Smooth muscle cell (in vitro differentiated cells): ENCODE data around the gene FBXO42. TPM values are rescaled to one million over a fixed set of nuclear protein-coding genes. Genes with fewer than 3 reads are reported as not detected.

Experiments used
- DNase-seq: peaks from one replicate; lab custom pipeline; 2025; ENCODE audit not compliant: unreplicated experiment; lab: John Stamatoyannopoulos, UW
- H2AFZ ChIP-seq: fragments of 200-600 bp; sonication (generic); 2 replicates; pipeline ENCODE4 v1.6.0; 2016; ENCODE audit warnings: antibody characterized with exemption, low read depth, mild to moderate bottlenecking
- H3F3A ChIP-seq: fragments of 200-600 bp; sonication (generic); 2 replicates; pipeline ENCODE4 v1.6.0; 2017; ENCODE audit warnings: antibody characterized with exemption, low read depth
- H3K27ac ChIP-seq: fragments of 200-600 bp; sonication (generic); 2 replicates; pipeline ENCODE4 v1.5.1; 2016; ENCODE audit warnings: low read depth, mild to moderate bottlenecking
- H3K27me3 ChIP-seq: fragments of 200-600 bp; sonication (generic); 2 replicates; pipeline ENCODE4 v1.6.1; 2016; ENCODE audit warnings: low read depth, mild to moderate bottlenecking
- H3K36me3 ChIP-seq: fragments of 200-600 bp; sonication (generic); 2 replicates; pipeline ENCODE4 v1.5.1; 2016; ENCODE audit warnings: low read depth
- H3K4me1 ChIP-seq: fragments of 200-600 bp; sonication (generic); 2 replicates; pipeline ENCODE4 v1.5.1; 2016; ENCODE audit warnings: low read depth
- H3K4me2 ChIP-seq: fragments of 200-600 bp; sonication (generic); 2 replicates; pipeline ENCODE4 v1.6.0; 2016; ENCODE audit warnings: mild to moderate bottlenecking
- H3K4me3 ChIP-seq: fragments of 200-600 bp; sonication (generic); 2 replicates; pipeline ENCODE4 v1.5.1; 2016; ENCODE audit warnings: mild to moderate bottlenecking
- H3K79me2 ChIP-seq: fragments of 200-600 bp; sonication (generic); 2 replicates; pipeline ENCODE4 v1.6.0; 2016; ENCODE audit warnings: low read depth, mild to moderate bottlenecking
- H3K9ac ChIP-seq: fragments of 200-600 bp; sonication (generic); 2 replicates; pipeline ENCODE4 v1.6.0; 2016; ENCODE audit warnings: low read depth
- H3K9me3 ChIP-seq: fragments of 200-600 bp; sonication (generic); replicated peaks from 2 replicates; pipeline ENCODE4 v1.5.1; 2016; ENCODE audit warnings: low read depth
- H4K20me1 ChIP-seq: fragments of 200-600 bp; sonication (generic); 2 replicates; pipeline ENCODE4 v1.6.0; 2016; ENCODE audit warnings: low read depth
- CTCF ChIP-seq: fragments of 200-600 bp; sonication (generic); IDR thresholded peaks from 2 replicates; pipeline ENCODE4 v1.5.1; 2017; ENCODE audit warnings: borderline replicate concordance, mild to moderate bottlenecking, antibody characterized with exemption; ENCODE audit not compliant: insufficient read depth, poor library complexity, severe bottlenecking
- WGBS: methylation state at CpG from one replicate; pipeline ENCODE4 v1.1.7; 2016; ENCODE audit warnings: low lambda C conversion rate; 5-methylcytosine and 5-hydroxymethylcytosine counted together
- polyA plus RNA-seq: library from polyadenylated mRNA; unstranded; fragments of >200 nt; fragmentation: Nextera tagmentation; extraction: Ambion mirVana; gene quantifications from 2 replicates; pipeline ENCODE4 v1.2.1, GENCODE V29; 2016
- total RNA-seq: library from RNA; depleted of rRNA; stranded (reverse); fragments of >200 nt; gene quantifications from 2 replicates; pipeline ENCODE4 v1.2.3, GENCODE V29; 2014

FBXO42 gene
- total and polyA plus RNA-seq, 2 experiments from 2014 or later = 14.7 to 22.6 TPM

DNA sequence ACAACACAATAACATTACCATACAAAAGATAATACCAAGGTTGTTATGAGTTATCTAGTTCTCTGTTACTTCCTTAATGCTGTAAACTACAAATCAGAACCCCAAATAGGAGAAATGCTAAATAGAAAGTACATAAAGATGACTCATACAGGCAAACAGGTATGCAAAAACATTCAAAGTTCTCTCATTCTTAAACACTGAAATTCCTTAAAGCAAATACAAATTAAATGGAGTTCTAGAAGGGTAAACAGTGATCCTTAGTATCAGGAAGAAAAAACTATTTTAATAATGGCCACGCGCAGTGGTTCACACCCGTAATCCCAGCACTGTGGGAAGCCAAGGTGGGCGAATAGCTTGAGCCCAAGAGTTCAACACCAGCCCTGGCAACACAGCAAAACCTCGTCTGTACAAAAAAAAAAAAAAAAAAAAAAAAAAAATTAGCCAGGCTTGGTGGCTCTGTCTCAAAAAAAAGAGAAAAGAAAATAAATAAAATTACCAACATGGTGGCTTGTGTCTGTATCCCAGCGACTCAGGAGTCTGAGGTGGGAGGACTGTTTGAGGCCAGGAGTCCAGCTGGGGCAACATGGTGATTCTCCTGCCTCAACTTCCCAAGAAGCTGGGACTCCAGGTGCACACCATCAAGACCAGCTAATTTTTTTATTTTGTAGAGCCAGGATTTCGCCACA, 17.5 kb downstream of the FBXO42 start:
- Histone ChIP-seq H3K4me1 (no peaks in the 10 kb centered on the region), H3K27me3 (no peaks in the 10 kb centered on the region), H3K4me3 (no peak overlapping the region), H3K36me3 (no peaks in the 10 kb centered on the region), H3K9ac (no peak overlapping the region), H3K27ac (no peak overlapping the region), H2AFZ (no peak overlapping the region), H3K9me3 (no peaks in the 10 kb centered on the region), H3K4me2 (no peak overlapping the region), H3K79me2 (peaks cover 83% of the 10 kb centered on the region), H4K20me1 (peaks cover 98% of the 10 kb centered on the region), H3F3A (no peaks in the 10 kb centered on the region)
- 98% methylated on average over 7 of the region's 7 CpGs for WGBS
- TF ChIP-seq CTCF = no peak
- DNase-seq = no peak

DNA sequence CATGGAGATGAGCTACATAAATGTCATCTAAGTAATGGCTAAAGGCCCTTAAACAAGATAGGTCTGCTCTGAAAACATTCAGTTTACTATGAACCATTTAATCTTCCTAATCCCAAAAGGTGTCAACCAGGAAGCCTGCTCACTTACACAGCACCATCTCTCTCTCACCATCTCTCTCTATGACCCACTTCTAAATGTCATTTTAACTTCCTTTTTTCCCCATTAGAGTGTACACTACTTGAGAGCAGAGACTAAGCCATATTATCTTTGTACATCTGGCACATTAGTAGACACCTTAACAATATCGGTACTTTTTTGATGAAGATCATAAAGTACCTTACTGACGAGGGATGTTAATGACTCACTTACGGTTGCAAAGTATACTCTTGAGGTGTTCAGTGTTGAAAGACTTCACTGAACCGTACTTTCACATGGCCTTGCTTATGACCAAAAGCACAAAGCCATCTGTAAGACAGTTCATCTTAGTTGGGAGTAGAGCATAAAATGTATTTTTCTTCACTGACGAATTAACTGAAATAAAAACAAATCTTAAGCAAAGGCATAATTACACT, 25.4 kb downstream of the FBXO42 start:
- TF ChIP-seq CTCF = no peak
- Histone ChIP-seq H2AFZ (no peak overlapping the region), H3F3A (no peaks in the 10 kb centered on the region), H3K4me1 (peaks cover 5% of the 10 kb centered on the region), H3K4me2 (no peak overlapping the region), H3K79me2 (peaks cover 83% of the 10 kb centered on the region), H3K27ac (no peak overlapping the region), H3K36me3 (no peaks in the 10 kb centered on the region), H3K27me3 (no peaks in the 10 kb centered on the region), H4K20me1 (peaks cover 98% of the 10 kb centered on the region), H3K9me3 (no peaks in the 10 kb centered on the region), H3K4me3 (no peak overlapping the region), H3K9ac (no peak overlapping the region)
- 90% methylated on average over 5 of the region's 5 CpGs for WGBS
- no peak for DNase-seq

GRCh38 chr1:16324456-16324890, 27.8 kb downstream of the FBXO42 start:
- Histone ChIP-seq H4K20me1 (peaks cover 100% of the 10 kb centered on the region), H3K27me3 (no peaks in the 10 kb centered on the region), H3K9ac (no peak overlapping the region), H3K79me2 (peaks cover 88% of the 10 kb centered on the region), H3K4me3 (no peak overlapping the region), H3K36me3 (no peaks in the 10 kb centered on the region), H2AFZ (no peak overlapping the region), H3K9me3 (no peaks in the 10 kb centered on the region), H3K4me2 (peak overlapping the region; percentile 61), H3F3A (no peaks in the 10 kb centered on the region), H3K4me1 (peaks cover 5% of the 10 kb centered on the region), H3K27ac (peak overlapping the region; percentile 33)
- TF ChIP-seq CTCF = no peak
- DNase-seq = no peak
- WGBS = 91% methylated on average over 6 of the region's 6 CpGs
